ENCODE measurements around the gene GINS2.

Gene GINS2

GRCh38 chr16:85633438-85633743 is 55.4 kb downstream of the GINS2 start:
- no peak overlapping the region for H3K4me3 ChIP-seq (ENCODE audit: low read depth, low read length)
- no peak for TF ChIP-seq CTCF (IDR thresholded peaks at IDR 0.05; ENCODE audit: control insufficient read depth, extremely low read depth, insufficient read depth)
- no peak for DNase-seq (ENCODE audit: low read depth)

GRCh38 chr16:85632709-85633437 is 55.9 kb downstream of the GINS2 start:
- DNase-seq (ENCODE audit: low read depth) = no peak
- TF ChIP-seq CTCF (IDR thresholded peaks at IDR 0.05; ENCODE audit: control insufficient read depth, extremely low read depth, insufficient read depth) = no peak
- H3K4me3 ChIP-seq (ENCODE audit: low read depth, low read length) = no peak overlapping the region

- no peak for DNase-seq (ENCODE audit: low read depth)
- 0 out of 2 replicates have a peak, but pooled peaks have one; percentile 6 for TF ChIP-seq CTCF (IDR thresholded peaks at IDR 0.05; ENCODE audit: control insufficient read depth, extremely low read depth, insufficient read depth)
- no peak overlapping the region for H3K4me3 ChIP-seq (ENCODE audit: low read depth, low read length)
Observed at GRCh38 chr16:85631802-85632393, 56.9 kb downstream of the GINS2 start.

GRCh38 chr16:85631230-85631629 is 57.5 kb downstream of the GINS2 start:
- TF ChIP-seq CTCF (IDR thresholded peaks at IDR 0.05; ENCODE audit: control insufficient read depth, extremely low read depth, insufficient read depth) = no peak
- no peak for DNase-seq (ENCODE audit: low read depth)

GRCh38 chr16:85629853-85630252 is 58.9 kb downstream of the GINS2 start:
- no peak for DNase-seq (ENCODE audit: low read depth)
- H3K4me3 ChIP-seq (ENCODE audit: low read depth, low read length) = no peak overlapping the region
- no peak for TF ChIP-seq CTCF (IDR thresholded peaks at IDR 0.05; ENCODE audit: control insufficient read depth, extremely low read depth, insufficient read depth)

More at GRCh38 chr16:85631230-85631629, 57.5 kb downstream of the GINS2 start:
- H3K4me3 ChIP-seq (ENCODE audit: low read depth, low read length) = no peak overlapping the region

GRCh38 chr16:85629326-85629725 is 59.4 kb downstream of the GINS2 start:
- no peak overlapping the region for H3K4me3 ChIP-seq (ENCODE audit: low read depth, low read length)
- TF ChIP-seq CTCF (IDR thresholded peaks at IDR 0.05; ENCODE audit: control insufficient read depth, extremely low read depth, insufficient read depth) = no peak
- no peak for DNase-seq (ENCODE audit: low read depth)

- TF ChIP-seq CTCF (IDR thresholded peaks at IDR 0.05; ENCODE audit: control insufficient read depth, extremely low read depth, insufficient read depth) = no peak
- H3K4me3 ChIP-seq (ENCODE audit: low read depth, low read length) = no peak overlapping the region
- DNase-seq (ENCODE audit: low read depth) = no peak
Observed at GRCh38 chr16:85628645-85629044, 60.1 kb downstream of the GINS2 start.
